OCI-LY7 (cell line): ENCODE data around the gene HRH2.

ENCODE experiments used
- CTCF ChIP-seq: fragments of 200-600 bp; sonication (generic); conservative IDR thresholded peaks from 2 replicates; pipeline ENCODE4 v1.5.1; 2014; ENCODE audit warnings: mild to moderate bottlenecking, antibody characterized with exemption, low read length, moderate library complexity, mixed read lengths
- EZH2phosphoT487 ChIP-seq: fragments of 200-600 bp; sonication (generic); IDR thresholded peaks from 2 replicates; pipeline ENCODE4 v1.6.1; 2018; ENCODE audit warnings: low read depth, borderline replicate concordance, mild to moderate bottlenecking, mixed run types, antibody characterized with exemption, low read length, moderate library complexity, mixed read lengths

- TF ChIP-seq EZH2phosphoT487 = no peak
- no peak for TF ChIP-seq CTCF
Measured at GRCh38 chr5:175706499-175706898, 48.6 kb downstream of the HRH2 start.
